ENCODE measurements around the gene CEP83. TPM values are rescaled to one million over a fixed set of nuclear protein-coding genes. Genes with fewer than 3 reads are reported as not detected.
"Not testable (repeated sequence)": the region's sequence is repeated elsewhere in the genome, so short reads cannot be mapped to it uniquely, and the experiment has no call there.

Gene CEP83
- total RNA-seq, 1 donor from 2014 or later = 9.8 TPM

GRCh38 chr12:94327809-94328208 lies 131.9 kb downstream of the CEP83 start:
- intact Hi-C loops (cut with micrococcal nuclease) = no loop called here
- peaks cover 55% of the 10 kb centered on the region for H3K36me3 ChIP-seq
- H3K9me3 ChIP-seq (replicated peaks) = no peaks in the 10 kb centered on the region
- H3K4me1 ChIP-seq = no peaks in the 10 kb centered on the region
- no peak for DNase-seq
- no peaks in the 10 kb centered on the region for H3K27me3 ChIP-seq (ENCODE audit: low read depth)
- no peak for TF ChIP-seq CTCF (IDR thresholded peaks at IDR 0.05; ENCODE audit: borderline replicate concordance)
- H3K4me3 ChIP-seq = no peak overlapping the region
- no peak overlapping the region for H3K27ac ChIP-seq (replicated peaks)

- no peak overlapping the region for H3K4me3 ChIP-seq
- no peak overlapping the region for H3K27ac ChIP-seq (replicated peaks)
- H3K9me3 ChIP-seq (replicated peaks) = no peaks in the 10 kb centered on the region
- no peaks in the 10 kb centered on the region for H3K27me3 ChIP-seq (ENCODE audit: low read depth)
- H3K36me3 ChIP-seq = peaks cover 66% of the 10 kb centered on the region
- intact Hi-C loops (cut with micrococcal nuclease) = no loop called here
- DNase-seq = no peak
- TF ChIP-seq CTCF (IDR thresholded peaks at IDR 0.05; ENCODE audit: borderline replicate concordance) = no peak
- no peaks in the 10 kb centered on the region for H3K4me1 ChIP-seq
These were observed 132.9 kb downstream of the CEP83 start for GRCh38 chr12:94326727-94327126.

- intact Hi-C loops (cut with micrococcal nuclease) = no loop called here
- Histone ChIP-seq H3K4me3 (no peak overlapping the region), H3K4me1 (no peaks in the 10 kb centered on the region), H3K27ac (replicated peaks) (no peak overlapping the region), H3K27me3 (ENCODE audit: low read depth) (no peaks in the 10 kb centered on the region), H3K36me3 (peaks cover 67% of the 10 kb centered on the region), H3K9me3 (replicated peaks) (peaks cover 3% of the 10 kb centered on the region)
- no peak for DNase-seq
- no peak for TF ChIP-seq CTCF (IDR thresholded peaks at IDR 0.05; ENCODE audit: borderline replicate concordance)
These were observed 133.4 kb downstream of the CEP83 start for GRCh38 chr12:94326234-94326633.

- H3K36me3 ChIP-seq = peaks cover 67% of the 10 kb centered on the region
- TF ChIP-seq CTCF (IDR thresholded peaks at IDR 0.05; ENCODE audit: borderline replicate concordance) = no peak
- intact Hi-C loops (cut with micrococcal nuclease) = no loop called here
These were observed 137.3 kb downstream of the CEP83 start for GRCh38 chr12:94322346-94322745.

GRCh38 chr12:94320109-94320508 lies 139.6 kb downstream of the CEP83 start:
- intact Hi-C loops (cut with micrococcal nuclease) = no loop called here
- no peak for TF ChIP-seq CTCF (IDR thresholded peaks at IDR 0.05; ENCODE audit: borderline replicate concordance)
- Histone ChIP-seq H3K9me3 (replicated peaks) (peaks cover 38% of the 10 kb centered on the region), H3K4me3 (no peak overlapping the region), H3K27ac (replicated peaks) (no peak overlapping the region), H3K36me3 (peaks cover 46% of the 10 kb centered on the region), H3K27me3 (ENCODE audit: low read depth) (no peaks in the 10 kb centered on the region), H3K4me1 (no peaks in the 10 kb centered on the region)
- DNase-seq = no peak

More at GRCh38 chr12:94322346-94322745, 137.3 kb downstream of the CEP83 start:
- Histone ChIP-seq H3K9me3 (replicated peaks) (peaks cover 29% of the 10 kb centered on the region), H3K27me3 (ENCODE audit: low read depth) (no peaks in the 10 kb centered on the region), H3K27ac (replicated peaks) (no peak overlapping the region), H3K4me3 (no peak overlapping the region), H3K4me1 (no peaks in the 10 kb centered on the region)
- no peak for DNase-seq

GRCh38 chr12:94318181-94318580 lies 141.5 kb downstream of the CEP83 start:
- H3K9me3 ChIP-seq (replicated peaks) = peaks cover 49% of the 10 kb centered on the region
- no peak overlapping the region for H3K4me3 ChIP-seq
- no peaks in the 10 kb centered on the region for H3K27me3 ChIP-seq (ENCODE audit: low read depth)
- H3K27ac ChIP-seq (replicated peaks) = no peak overlapping the region
- DNase-seq = no peak
- peaks cover 31% of the 10 kb centered on the region for H3K36me3 ChIP-seq
- intact Hi-C loops (cut with micrococcal nuclease) = no loop called here
- no peaks in the 10 kb centered on the region for H3K4me1 ChIP-seq
- TF ChIP-seq CTCF (IDR thresholded peaks at IDR 0.05; ENCODE audit: borderline replicate concordance) = no peak

GRCh38 chr12:94316600-94316999 lies 143.1 kb downstream of the CEP83 start:
- H3K27me3 ChIP-seq (ENCODE audit: low read depth); H3K4me1 ChIP-seq; H3K27ac ChIP-seq (replicated peaks); H3K4me3 ChIP-seq; DNase-seq; intact Hi-C loops (cut with micrococcal nuclease): not testable (repeated sequence)
- Histone ChIP-seq H3K9me3 (replicated peaks) (peaks cover 49% of the 10 kb centered on the region), H3K36me3 (peaks cover 24% of the 10 kb centered on the region)
